ENCODE measurements around the gene STXBP6. TPM values are rescaled to one million over a fixed set of nuclear protein-coding genes. Genes with fewer than 3 reads are reported as not detected.
A peak's percentile ranks its signal among the peaks of the same experiment; 100 is the strongest.

Gene STXBP6
- total and polyA plus RNA-seq, 2 experiments from 2014 or later, result 19.7 to 29.0 TPM

DNA sequence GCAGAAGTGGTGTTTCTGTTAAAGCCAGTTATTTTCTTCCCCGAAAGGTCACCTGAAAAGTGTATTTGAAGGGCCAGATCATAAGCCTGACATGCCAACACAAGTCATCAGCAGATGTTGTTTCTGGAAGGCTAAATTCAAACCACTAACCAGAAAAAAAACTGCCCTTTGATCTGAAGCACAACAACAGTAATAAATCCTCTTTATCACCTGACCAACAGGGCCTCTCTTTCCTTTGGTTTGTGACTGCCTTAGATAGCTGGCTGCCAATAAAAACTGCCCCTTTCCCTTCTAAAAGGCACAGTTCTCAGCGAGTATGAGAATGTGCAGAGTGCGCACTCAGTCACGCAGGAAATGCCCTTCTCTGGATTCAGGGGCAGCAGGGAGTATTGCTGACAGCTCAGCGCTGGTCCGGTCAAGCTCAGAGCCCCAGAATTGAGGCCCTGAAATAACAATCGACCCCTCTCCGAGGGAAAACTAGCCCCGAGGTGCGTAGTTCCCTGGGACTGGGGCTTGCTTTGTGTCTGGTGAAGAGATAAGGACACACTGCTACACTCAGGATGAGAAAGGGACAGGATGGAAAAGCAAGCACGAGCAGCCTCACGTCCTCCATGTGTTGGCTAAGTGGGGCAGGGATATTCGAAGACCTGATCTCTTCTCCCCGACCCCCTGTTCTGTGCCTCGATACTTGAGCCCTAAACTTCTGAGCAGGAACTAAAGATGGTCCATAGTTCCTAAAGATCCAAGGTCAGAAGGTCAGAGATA lies 231.7 kb downstream of the STXBP6 start:
- ATAC-seq (no peak), DNase-seq (ENCODE audit: low spot score) (no peak)
- no peaks in the 10 kb centered on the region for H4K20me1 ChIP-seq (replicated peaks; ENCODE audit: insufficient read depth)
- H3F3A ChIP-seq (replicated peaks; ENCODE audit: low read depth), result no peaks in the 10 kb centered on the region
- H3K36me3 Mint-ChIP-seq (ENCODE audit: low read depth), result no peaks in the 10 kb centered on the region
- H3K4me3 ChIP-seq, result no peak overlapping the region
- H3K4me1 Mint-ChIP-seq, result no peaks in the 10 kb centered on the region
- no peaks in the 10 kb centered on the region for H3K79me2 ChIP-seq (replicated peaks; ENCODE audit: insufficient read depth)
- peaks cover 1% of the 10 kb centered on the region for H3K27me3 Mint-ChIP-seq (ENCODE audit: insufficient read depth, low read depth, poor library complexity)
- H3K27me3 ChIP-seq (ENCODE audit: insufficient read depth), result no peaks in the 10 kb centered on the region
- H3K36me3 ChIP-seq (ENCODE audit: insufficient read depth), result no peaks in the 10 kb centered on the region
- H3K4me2 ChIP-seq, result no peak overlapping the region
- no peak overlapping the region for H2AFZ ChIP-seq
- H3K27ac Mint-ChIP-seq, result peak overlapping the region; percentile 67; the same call in 1 of the 2 replicates
- H3K4me1 ChIP-seq (ENCODE audit: insufficient read depth), result no peaks in the 10 kb centered on the region; the same call in 1 of the 2 replicates
- H3K4me3 Mint-ChIP-seq, result no peak overlapping the region
- TF ChIP-seq, protein P1, sequence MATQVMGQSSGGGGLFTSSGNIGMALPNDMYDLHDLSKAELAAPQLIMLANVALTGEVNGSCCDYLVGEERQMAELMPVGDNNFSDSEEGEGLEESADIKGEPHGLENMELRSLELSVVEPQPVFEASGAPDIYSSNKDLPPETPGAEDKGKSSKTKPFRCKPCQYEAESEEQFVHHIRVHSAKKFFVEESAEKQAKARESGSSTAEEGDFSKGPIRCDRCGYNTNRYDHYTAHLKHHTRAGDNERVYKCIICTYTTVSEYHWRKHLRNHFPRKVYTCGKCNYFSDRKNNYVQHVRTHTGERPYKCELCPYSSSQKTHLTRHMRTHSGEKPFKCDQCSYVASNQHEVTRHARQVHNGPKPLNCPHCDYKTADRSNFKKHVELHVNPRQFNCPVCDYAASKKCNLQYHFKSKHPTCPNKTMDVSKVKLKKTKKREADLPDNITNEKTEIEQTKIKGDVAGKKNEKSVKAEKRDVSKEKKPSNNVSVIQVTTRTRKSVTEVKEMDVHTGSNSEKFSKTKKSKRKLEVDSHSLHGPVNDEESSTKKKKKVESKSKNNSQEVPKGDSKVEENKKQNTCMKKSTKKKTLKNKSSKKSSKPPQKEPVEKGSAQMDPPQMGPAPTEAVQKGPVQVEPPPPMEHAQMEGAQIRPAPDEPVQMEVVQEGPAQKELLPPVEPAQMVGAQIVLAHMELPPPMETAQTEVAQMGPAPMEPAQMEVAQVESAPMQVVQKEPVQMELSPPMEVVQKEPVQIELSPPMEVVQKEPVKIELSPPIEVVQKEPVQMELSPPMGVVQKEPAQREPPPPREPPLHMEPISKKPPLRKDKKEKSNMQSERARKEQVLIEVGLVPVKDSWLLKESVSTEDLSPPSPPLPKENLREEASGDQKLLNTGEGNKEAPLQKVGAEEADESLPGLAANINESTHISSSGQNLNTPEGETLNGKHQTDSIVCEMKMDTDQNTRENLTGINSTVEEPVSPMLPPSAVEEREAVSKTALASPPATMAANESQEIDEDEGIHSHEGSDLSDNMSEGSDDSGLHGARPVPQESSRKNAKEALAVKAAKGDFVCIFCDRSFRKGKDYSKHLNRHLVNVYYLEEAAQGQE (IDR thresholded peaks at IDR 0.05; ENCODE audit: unreplicated experiment), result no peak
- no peak for TF ChIP-seq STAT1 (IDR thresholded peaks at IDR 0.05; ENCODE audit: unreplicated experiment)
- TF ChIP-seq ZNF114 (CRISPR knock-in tag; IDR thresholded peaks at IDR 0.05), result no peak
- no peak for TF ChIP-seq ZNF462 (CRISPR knock-in tag; IDR thresholded peaks at IDR 0.05)
- no peak for TF ChIP-seq ZNF331 (CRISPR knock-in tag; IDR thresholded peaks at IDR 0.05; ENCODE audit: low read depth)
- no peak for TF ChIP-seq CREB1 (CRISPR knock-in tag; IDR thresholded peaks at IDR 0.05; ENCODE audit: low read depth)
- TF ChIP-seq, protein P2, sequence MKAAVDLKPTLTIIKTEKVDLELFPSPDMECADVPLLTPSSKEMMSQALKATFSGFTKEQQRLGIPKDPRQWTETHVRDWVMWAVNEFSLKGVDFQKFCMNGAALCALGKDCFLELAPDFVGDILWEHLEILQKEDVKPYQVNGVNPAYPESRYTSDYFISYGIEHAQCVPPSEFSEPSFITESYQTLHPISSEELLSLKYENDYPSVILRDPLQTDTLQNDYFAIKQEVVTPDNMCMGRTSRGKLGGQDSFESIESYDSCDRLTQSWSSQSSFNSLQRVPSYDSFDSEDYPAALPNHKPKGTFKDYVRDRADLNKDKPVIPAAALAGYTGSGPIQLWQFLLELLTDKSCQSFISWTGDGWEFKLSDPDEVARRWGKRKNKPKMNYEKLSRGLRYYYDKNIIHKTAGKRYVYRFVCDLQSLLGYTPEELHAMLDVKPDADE (IDR thresholded peaks at IDR 0.05), result no peak
- no peak for TF ChIP-seq POLR2AphosphoS5 (IDR thresholded peaks at IDR 0.05; ENCODE audit: low read depth)
- no peak for TF ChIP-seq NANOG (IDR thresholded peaks at IDR 0.05; ENCODE audit: borderline replicate concordance)
- TF ChIP-seq, protein P3, sequence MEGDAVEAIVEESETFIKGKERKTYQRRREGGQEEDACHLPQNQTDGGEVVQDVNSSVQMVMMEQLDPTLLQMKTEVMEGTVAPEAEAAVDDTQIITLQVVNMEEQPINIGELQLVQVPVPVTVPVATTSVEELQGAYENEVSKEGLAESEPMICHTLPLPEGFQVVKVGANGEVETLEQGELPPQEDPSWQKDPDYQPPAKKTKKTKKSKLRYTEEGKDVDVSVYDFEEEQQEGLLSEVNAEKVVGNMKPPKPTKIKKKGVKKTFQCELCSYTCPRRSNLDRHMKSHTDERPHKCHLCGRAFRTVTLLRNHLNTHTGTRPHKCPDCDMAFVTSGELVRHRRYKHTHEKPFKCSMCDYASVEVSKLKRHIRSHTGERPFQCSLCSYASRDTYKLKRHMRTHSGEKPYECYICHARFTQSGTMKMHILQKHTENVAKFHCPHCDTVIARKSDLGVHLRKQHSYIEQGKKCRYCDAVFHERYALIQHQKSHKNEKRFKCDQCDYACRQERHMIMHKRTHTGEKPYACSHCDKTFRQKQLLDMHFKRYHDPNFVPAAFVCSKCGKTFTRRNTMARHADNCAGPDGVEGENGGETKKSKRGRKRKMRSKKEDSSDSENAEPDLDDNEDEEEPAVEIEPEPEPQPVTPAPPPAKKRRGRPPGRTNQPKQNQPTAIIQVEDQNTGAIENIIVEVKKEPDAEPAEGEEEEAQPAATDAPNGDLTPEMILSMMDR (conservative IDR thresholded peaks at IDR 0.05; ENCODE audit: low read depth in 2 of 2), result no peak
- TF ChIP-seq EZH2phosphoT487 (IDR thresholded peaks at IDR 0.05; ENCODE audit: unreplicated experiment), result no peak
- no peak for TF ChIP-seq JUNB (IDR thresholded peaks at IDR 0.05; ENCODE audit: unreplicated experiment)
- TF ChIP-seq EZH2 (IDR thresholded peaks at IDR 0.05; ENCODE audit: low read depth, unreplicated experiment), result no peak
- no peak overlapping the region for H3K27ac ChIP-seq (ENCODE audit: low read depth)
- no peaks in the 10 kb centered on the region for H3K9me3 Mint-ChIP-seq
- H3K9me2 ChIP-seq (ENCODE audit: insufficient read depth), result no peaks in the 10 kb centered on the region

Data from GM23338 (cell line).